ENCODE measurements around the gene DTX3L.

DNA sequence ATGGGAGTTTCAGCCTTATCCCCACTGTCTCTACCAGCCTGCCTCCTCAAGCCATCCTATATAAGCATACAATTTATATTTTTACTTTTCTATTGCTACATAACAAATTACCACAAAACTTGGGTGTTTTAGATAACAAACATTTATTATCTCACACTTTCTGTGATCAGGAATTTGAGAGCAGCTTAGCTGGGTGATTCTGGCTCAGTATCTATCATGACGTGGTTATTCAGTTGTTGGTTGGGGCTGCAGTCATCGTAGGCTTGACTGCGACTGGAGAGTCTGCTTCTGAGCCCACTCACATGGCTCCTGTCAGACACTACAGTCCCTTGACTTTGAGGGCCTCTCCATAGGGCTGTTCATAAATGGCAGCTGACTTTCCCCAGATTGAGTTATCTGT lies 34.0 kb downstream of the DTX3L start:
- TF ChIP-seq, protein P1, sequence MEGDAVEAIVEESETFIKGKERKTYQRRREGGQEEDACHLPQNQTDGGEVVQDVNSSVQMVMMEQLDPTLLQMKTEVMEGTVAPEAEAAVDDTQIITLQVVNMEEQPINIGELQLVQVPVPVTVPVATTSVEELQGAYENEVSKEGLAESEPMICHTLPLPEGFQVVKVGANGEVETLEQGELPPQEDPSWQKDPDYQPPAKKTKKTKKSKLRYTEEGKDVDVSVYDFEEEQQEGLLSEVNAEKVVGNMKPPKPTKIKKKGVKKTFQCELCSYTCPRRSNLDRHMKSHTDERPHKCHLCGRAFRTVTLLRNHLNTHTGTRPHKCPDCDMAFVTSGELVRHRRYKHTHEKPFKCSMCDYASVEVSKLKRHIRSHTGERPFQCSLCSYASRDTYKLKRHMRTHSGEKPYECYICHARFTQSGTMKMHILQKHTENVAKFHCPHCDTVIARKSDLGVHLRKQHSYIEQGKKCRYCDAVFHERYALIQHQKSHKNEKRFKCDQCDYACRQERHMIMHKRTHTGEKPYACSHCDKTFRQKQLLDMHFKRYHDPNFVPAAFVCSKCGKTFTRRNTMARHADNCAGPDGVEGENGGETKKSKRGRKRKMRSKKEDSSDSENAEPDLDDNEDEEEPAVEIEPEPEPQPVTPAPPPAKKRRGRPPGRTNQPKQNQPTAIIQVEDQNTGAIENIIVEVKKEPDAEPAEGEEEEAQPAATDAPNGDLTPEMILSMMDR (IDR thresholded peaks at IDR 0.05 in 2 of 3, conservative IDR thresholded peaks at IDR 0.05 in 1 of 3; ENCODE audit: control insufficient read depth in 2 of 3, extremely low read depth in 1 of 3, insufficient read depth in 1 of 3, low read depth in 3 of 3, low read length in 3 of 3): no peak
- TF ChIP-seq POLR2AphosphoS5 (IDR thresholded peaks at IDR 0.05; ENCODE audit: low read length) (no peak), RAD21 (IDR thresholded peaks at IDR 0.05; ENCODE audit: insufficient read depth, low read depth, low read length) (no peak), MTA2 (IDR thresholded peaks at IDR 0.05; ENCODE audit: low read depth) (no peak), CBX3 (IDR thresholded peaks at IDR 0.05; ENCODE audit: borderline replicate concordance, low read depth) (no peak)
